KMS-11 (cell line): ENCODE results near the gene BRD7.

ENCODE experiments used
- H2AFZ ChIP-seq: fragments of 200-600 bp; sonication (generic); 2 replicates; pipeline ENCODE4 v1.6.1; 2016; ENCODE audit warnings: antibody characterized with exemption, mixed run types, low read depth
- H3K27ac ChIP-seq: fragments of 200-600 bp; sonication (generic); 2 replicates; pipeline ENCODE4 v1.6.1; 2016; ENCODE audit warnings: mild to moderate bottlenecking, mixed run types
- H3K27me3 ChIP-seq: fragments of 200-600 bp; sonication (generic); 2 replicates; pipeline ENCODE4 v1.6.1; 2017; ENCODE audit warnings: mild to moderate bottlenecking, low read depth, mixed run types, moderate library complexity; ENCODE audit not compliant: insufficient read depth
- H3K36me3 ChIP-seq: fragments of 200-600 bp; sonication (generic); 2 replicates; pipeline ENCODE4 v1.6.1; 2017; ENCODE audit warnings: mild to moderate bottlenecking, mixed run types; ENCODE audit not compliant: insufficient read depth
- H3K4me1 ChIP-seq: fragments of 200-600 bp; sonication (generic); 2 replicates; pipeline ENCODE4 v1.6.1; 2016; ENCODE audit warnings: mild to moderate bottlenecking, low read depth, mixed run types; ENCODE audit not compliant: poor library complexity, severe bottlenecking
- H3K4me2 ChIP-seq: fragments of 200-600 bp; sonication (generic); 2 replicates; pipeline ENCODE4 v1.7.0; 2016; ENCODE audit warnings: mild to moderate bottlenecking, mixed run types
- H3K4me3 ChIP-seq: fragments of 200-600 bp; sonication (generic); IDR thresholded peaks from 2 replicates; pipeline ENCODE4 v1.6.1; 2017; ENCODE audit warnings: low read depth, low read length, mixed read lengths; ENCODE audit not compliant: insufficient read depth
- H3K79me2 ChIP-seq: fragments of 200-600 bp; sonication (generic); 2 replicates; pipeline ENCODE4 v1.6.1; 2016; ENCODE audit warnings: low read depth, mixed run types; ENCODE audit not compliant: insufficient read depth
- H3K9ac ChIP-seq: fragments of 200-600 bp; sonication (generic); 2 replicates; pipeline ENCODE4 v1.6.1; 2016; ENCODE audit warnings: mild to moderate bottlenecking, mixed run types
- H4K20me1 ChIP-seq: fragments of 200-600 bp; sonication (generic); 2 replicates; pipeline ENCODE4 v1.6.1; 2016; ENCODE audit warnings: mild to moderate bottlenecking, mixed run types; ENCODE audit not compliant: insufficient read depth
- CTCF ChIP-seq: fragments of 200-600 bp; sonication (generic); conservative IDR thresholded peaks from 2 replicates; pipeline ENCODE4 v1.6.1; 2017; ENCODE audit warnings: low read depth, mild to moderate bottlenecking, antibody characterized with exemption, low read length, moderate library complexity, mixed read lengths

The BRD7 gene

GRCh38 chr16:50322333-50322732 is 46.5 kb downstream of the BRD7 start:
- Histone ChIP-seq H3K4me2 (no peak overlapping the region), H3K27me3 (no peaks in the 10 kb centered on the region), H3K9ac (no peak overlapping the region), H3K79me2 (no peaks in the 10 kb centered on the region), H3K27ac (no peak overlapping the region), H3K4me3 (no peak overlapping the region), H2AFZ (no peak overlapping the region), H3K36me3 (no peaks in the 10 kb centered on the region; the same call in 1 of the 2 replicates), H4K20me1 (no peaks in the 10 kb centered on the region), H3K4me1 (peaks cover 9% of the 10 kb centered on the region)
- no peak for TF ChIP-seq CTCF

GRCh38 chr16:50320310-50320709 is 48.5 kb downstream of the BRD7 start:
- Histone ChIP-seq H4K20me1 (no peaks in the 10 kb centered on the region), H3K4me3 (no peak overlapping the region), H3K27ac (no peak overlapping the region), H3K79me2 (no peaks in the 10 kb centered on the region), H3K4me1 (peaks cover 8% of the 10 kb centered on the region), H3K9ac (no peak overlapping the region), H3K36me3 (no peaks in the 10 kb centered on the region; the same call in 1 of the 2 replicates), H3K4me2 (no peak overlapping the region), H3K27me3 (no peaks in the 10 kb centered on the region), H2AFZ (no peak overlapping the region)
- TF ChIP-seq CTCF, result no peak

GRCh38 chr16:50318796-50319578 is 49.8 kb downstream of the BRD7 start:
- Histone ChIP-seq H3K9ac (no peak overlapping the region), H3K4me3 (no peak overlapping the region), H3K4me2 (no peak overlapping the region), H3K36me3 (no peaks in the 10 kb centered on the region; the same call in 1 of the 2 replicates), H3K4me1 (peaks cover 8% of the 10 kb centered on the region), H3K27me3 (no peaks in the 10 kb centered on the region), H3K27ac (no peak overlapping the region), H3K79me2 (no peaks in the 10 kb centered on the region), H2AFZ (no peak overlapping the region), H4K20me1 (no peaks in the 10 kb centered on the region)
- TF ChIP-seq CTCF, result no peak

GRCh38 chr16:50316848-50317630 is 51.7 kb downstream of the BRD7 start:
- Histone ChIP-seq H2AFZ (no peak overlapping the region), H3K79me2 (no peaks in the 10 kb centered on the region), H3K9ac (no peak overlapping the region), H3K4me3 (no peak overlapping the region), H3K27ac (no peak overlapping the region; the same call in 1 of the 2 replicates), H3K4me1 (peaks cover 8% of the 10 kb centered on the region), H3K27me3 (no peaks in the 10 kb centered on the region), H3K4me2 (no peak overlapping the region), H3K36me3 (no peaks in the 10 kb centered on the region; the same call in 1 of the 2 replicates), H4K20me1 (no peaks in the 10 kb centered on the region)
- no peak for TF ChIP-seq CTCF
